GM23248 (cell line): ENCODE data around the gene CNOT1.

Experiments
- EZH2 ChIP-seq: fragments of 200-600 bp; sonication (generic); IDR thresholded peaks from 2 replicates; pipeline ENCODE4 v1.6.1; 2018; ENCODE audit warnings: antibody characterized with exemption, mild to moderate bottlenecking; ENCODE audit not compliant: insufficient read depth, poor library complexity, severe bottlenecking
- EZH2phosphoT487 ChIP-seq: fragments of 200-600 bp; sonication (generic); IDR thresholded peaks from 2 replicates; pipeline ENCODE4 v1.6.1; 2018; ENCODE audit warnings: antibody characterized with exemption, moderate library complexity, mild to moderate bottlenecking, low read depth; ENCODE audit not compliant: insufficient read depth

DNA sequence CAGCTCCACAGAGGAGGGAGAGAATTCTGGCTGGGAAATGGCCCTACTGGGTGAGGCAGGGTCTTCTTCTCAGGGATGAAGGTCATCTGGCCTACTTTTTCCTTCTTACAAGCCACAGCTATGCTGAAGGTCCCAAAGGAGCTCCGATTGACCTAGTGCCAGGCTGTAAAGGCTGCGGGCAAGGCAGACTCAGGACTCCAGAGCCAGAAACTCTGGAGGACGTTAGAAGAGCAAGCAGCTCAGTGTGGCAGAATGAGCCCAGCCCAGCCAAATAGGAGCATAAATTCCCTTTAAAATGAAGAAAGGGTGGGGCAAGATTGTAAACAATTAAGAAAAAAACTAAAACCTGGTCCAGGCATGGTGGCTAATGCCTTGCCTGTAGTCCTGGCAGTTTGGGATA lies 20.1 kb upstream of the CNOT1 start:
- no peak for TF ChIP-seq EZH2
- TF ChIP-seq EZH2phosphoT487: no peak
